Sigmoid colon (tissue), 7 donors: Measurements from ENCODE around the gene CAMKK2. TPM values are rescaled to one million over a fixed set of nuclear protein-coding genes. Genes with fewer than 3 reads are reported as not detected.

Experiments
- DNase-seq: peaks from one replicate; pipeline ENCODE4 v3.0.0-alpha.2; 2019
- H3K27ac ChIP-seq, 4 donors: fragments of 200-600 bp; sonication (generic); one replicate each; pipeline ENCODE4 v1.5.1; 2016 to 2019; ENCODE audit warnings: mild to moderate bottlenecking in 1 of 4
- H3K27me3 ChIP-seq, 3 donors: fragments of 200-600 bp; sonication (generic); one replicate each; pipeline ENCODE4 v1.5.1; 2019; ENCODE audit warnings: mild to moderate bottlenecking in 1 of 3
- H3K36me3 ChIP-seq, 4 donors: fragments of 200-600 bp; sonication (generic); one replicate each; pipeline ENCODE4 v1.5.1; 2016 to 2019
- H3K4me1 ChIP-seq, 4 donors: fragments of 200-600 bp; sonication (generic); one replicate each; pipeline ENCODE4 v1.5.1; 2017 to 2019
- H3K4me3 ChIP-seq, 4 donors: fragments of 200-600 bp; sonication (generic); one replicate each; pipeline ENCODE4 v1.5.1; 2017 to 2019; ENCODE audit warnings: mild to moderate bottlenecking in 2 of 4, moderate library complexity in 1 of 4
- H3K9me3 ChIP-seq, 4 donors: fragments of 200-600 bp in 3 of 4; sonication (generic) in 3 of 4; one replicate each; pipeline versions ENCODE4 v1.5.1 to v1.6.1; 2013 to 2019
- CTCF ChIP-seq, 4 experiments: fragments of 450-650 bp in 3 of 4; fragments of 200-600 bp in 1 of 4; IDR thresholded peaks; one replicate each; pipeline ENCODE4 v1.5.1; 2016 to 2019; ENCODE audit warnings: antibody characterized with exemption in 4 of 4, mild to moderate bottlenecking in 3 of 4, moderate library complexity in 2 of 4
- EP300 ChIP-seq, 4 donors: sonication (generic); formaldehyde crosslinking; IDR thresholded peaks; one replicate each; pipeline ENCODE4 v1.6.1; 2017; ENCODE audit warnings: antibody characterized with exemption in 4 of 4
- POLR2A ChIP-seq, 2 donors: fragments of 450-650 bp; IDR thresholded peaks; one replicate each; pipeline ENCODE4 v1.6.1; 2016; ENCODE audit warnings: antibody characterized with exemption in 2 of 2, mild to moderate bottlenecking in 2 of 2, moderate library complexity in 2 of 2
- POLR2AphosphoS5 ChIP-seq, 4 donors: sonication (generic); formaldehyde crosslinking; IDR thresholded peaks; one replicate each; pipeline ENCODE4 v1.6.1; 2017; ENCODE audit warnings: antibody characterized with exemption in 4 of 4
- WGBS, 2 donors: extraction: QIAGEN DNeasy Blood & Tissue Kit; methylation state at CpG; one replicate each; pipeline ENCODE4 v1.1.7; 2013; 5-methylcytosine and 5-hydroxymethylcytosine counted together
- intact Hi-C: fragments of 100-400 bp; cut with DNase I; formaldehyde crosslinking; loops from one replicate; pipeline ENCODE4 v1.15.1; 2023
- polyA plus RNA-seq, 3 donors: library from polyadenylated mRNA; stranded (reverse); fragments of 200-250 nt; gene quantifications; one replicate each; pipeline ENCODE4 v1.2.3, GENCODE V29; 2013
- total RNA-seq, 4 donors: library from RNA; depleted of rRNA; stranded (reverse); fragments of >200 nt; gene quantifications; one replicate each; pipeline ENCODE4 v1.1.0, GENCODE V29; 2016
- donor health status: healthy with polysubstance abuse.
- donor health status: Bipolar disorder and iron deficiency.
- donor health status: healthy.

Gene CAMKK2
- total and polyA plus RNA-seq, 7 donors, result 18.0 to 33.8 (median 25.0) TPM

DNA sequence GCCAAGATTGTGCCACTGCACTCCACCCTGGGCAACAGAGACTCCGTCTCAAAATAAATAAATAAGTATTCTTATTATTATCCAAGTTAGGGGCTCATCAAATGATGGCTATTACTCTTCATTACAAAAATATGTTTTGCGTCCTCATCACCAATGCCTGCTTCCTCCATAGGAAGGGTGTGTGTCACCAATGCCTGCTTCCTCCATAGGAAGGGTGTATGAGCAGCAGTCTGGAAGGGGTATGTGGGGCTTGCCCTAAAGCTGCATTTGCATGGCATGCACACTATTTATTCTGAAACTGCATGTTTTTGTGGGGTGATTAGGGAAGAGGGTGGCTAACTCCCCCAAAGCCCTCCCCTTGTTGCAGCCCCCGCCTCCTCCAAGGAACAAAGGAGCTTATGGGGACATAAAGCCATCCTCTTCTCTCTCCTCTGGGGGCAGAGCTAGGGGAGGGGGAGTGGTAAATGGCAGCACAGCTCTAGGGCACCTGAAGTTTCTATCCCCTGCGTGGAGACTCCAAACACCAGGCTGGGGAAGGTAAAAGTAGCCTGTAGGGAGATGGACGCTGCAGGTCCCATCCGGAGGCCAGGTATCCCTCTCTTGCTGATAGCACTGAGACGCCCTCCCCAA, 1.3 kb downstream of the CAMKK2 start:
- no peaks in the 10 kb centered on the region for H3K9me3 ChIP-seq
- H3K4me1 ChIP-seq, result peaks cover 0 to 34% (median 29%) of the 10 kb centered on the region in 4 donors
- DNase-seq, result no peak
- H3K27me3 ChIP-seq, result no peaks in the 10 kb centered on the region
- TF ChIP-seq POLR2AphosphoS5 (IDR thresholded peaks at IDR 0.05) (no peak), CTCF (IDR thresholded peaks at IDR 0.05) (no peak), POLR2A (IDR thresholded peaks at IDR 0.05) (no peak), EP300 (IDR thresholded peaks at IDR 0.05) (no peak)
- peaks cover 0 to 11% (median 0%) of the 10 kb centered on the region in 4 donors for H3K36me3 ChIP-seq
- WGBS, 2 donors, result 35% methylated on average over 7 of the region's 7 CpGs
- intact Hi-C loops, result loop anchor here (10.0 kb wide), 1 partner anchor 90 kb away; no protein-coding TSS in a partner anchor
- H3K27ac ChIP-seq, result peak overlapping the region in 3 of 4 donors; percentile 82 to 90 (median 85)
- peak overlapping the region; percentile 72 to 97 (median 90) for H3K4me3 ChIP-seq

- Histone ChIP-seq H3K4me3 (no peak overlapping the region), H3K27me3 (no peaks in the 10 kb centered on the region), H3K27ac (no peak overlapping the region), H3K4me1 (peaks cover 0 to 34% (median 28%) of the 10 kb centered on the region in 4 donors), H3K36me3 (peaks cover 0 to 11% (median 0%) of the 10 kb centered on the region in 4 donors), H3K9me3 (no peaks in the 10 kb centered on the region)
- intact Hi-C loops, result loop anchor here (10.0 kb wide), 1 partner anchor 90 kb away; no protein-coding TSS in a partner anchor
- TF ChIP-seq EP300 (IDR thresholded peaks at IDR 0.05) (no peak), POLR2AphosphoS5 (IDR thresholded peaks at IDR 0.05) (no peak), POLR2A (IDR thresholded peaks at IDR 0.05) (no peak), CTCF (IDR thresholded peaks at IDR 0.05) (no peak)
- WGBS, 2 donors, result 85 to 93% methylated on average over 10 of the region's 10 CpGs
- no peak for DNase-seq
Measured at GRCh38 chr12:121294151-121294889, 2.2 kb downstream of the CAMKK2 start.

- H3K9me3 ChIP-seq, result no peaks in the 10 kb centered on the region
- H3K4me1 ChIP-seq, result peaks cover 0 to 38% (median 31%) of the 10 kb centered on the region in 4 donors
- H3K27me3 ChIP-seq, result no peaks in the 10 kb centered on the region
- no peak for DNase-seq
- H3K4me3 ChIP-seq, result no peak overlapping the region
- 92 to 97% methylated on average over 4 of the region's 4 CpGs for WGBS, 2 donors
- TF ChIP-seq POLR2AphosphoS5 (IDR thresholded peaks at IDR 0.05) (no peak), EP300 (IDR thresholded peaks at IDR 0.05) (no peak), CTCF (IDR thresholded peaks at IDR 0.05) (no peak), POLR2A (IDR thresholded peaks at IDR 0.05) (no peak)
- intact Hi-C loops, result loop anchor here (10.0 kb wide), 1 partner anchor 89 kb away; no protein-coding TSS in a partner anchor
- H3K27ac ChIP-seq, result no peak overlapping the region
- peaks cover 0 to 11% (median 0%) of the 10 kb centered on the region in 4 donors for H3K36me3 ChIP-seq
Measured at GRCh38 chr12:121293603-121294002, 2.9 kb downstream of the CAMKK2 start.

DNA sequence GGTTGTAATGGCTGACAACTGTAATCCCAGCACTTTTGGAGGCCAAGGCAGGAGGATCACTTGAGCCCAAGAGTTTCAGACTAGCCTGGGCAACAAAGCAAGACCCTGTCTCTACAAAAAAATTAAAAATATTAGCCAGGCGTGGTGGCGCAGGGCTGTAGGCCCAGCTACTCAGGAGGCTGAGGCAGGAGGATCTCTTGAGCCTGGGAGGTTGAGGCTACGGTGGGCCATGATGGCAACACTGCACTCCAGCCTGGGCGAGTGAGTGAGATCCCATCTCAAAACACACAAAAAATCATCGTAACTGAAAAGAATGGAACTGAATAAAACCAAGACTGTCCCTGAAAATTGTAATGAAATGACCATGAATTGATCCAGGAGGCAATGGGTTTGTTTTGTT, 6.1 kb downstream of the CAMKK2 start:
- H3K27me3 ChIP-seq, result no peaks in the 10 kb centered on the region
- no peak overlapping the region for H3K4me3 ChIP-seq
- WGBS, 2 donors, result 97 to 98% methylated on average over 5 of the region's 5 CpGs
- intact Hi-C loops, result loop anchor here (10.0 kb wide), 1 partner anchor 86 kb away; no protein-coding TSS in a partner anchor
- peaks cover 0 to 11% (median 0%) of the 10 kb centered on the region in 4 donors for H3K36me3 ChIP-seq
- H3K4me1 ChIP-seq, result peaks cover 0 to 25% (median 20%) of the 10 kb centered on the region in 4 donors
- H3K9me3 ChIP-seq, result no peaks in the 10 kb centered on the region
- no peak overlapping the region for H3K27ac ChIP-seq
- TF ChIP-seq EP300 (IDR thresholded peaks at IDR 0.05) (no peak), CTCF (IDR thresholded peaks at IDR 0.05) (no peak), POLR2AphosphoS5 (IDR thresholded peaks at IDR 0.05) (no peak), POLR2A (IDR thresholded peaks at IDR 0.05) (no peak)
- no peak for DNase-seq
